Sigmoid colon (tissue), 3 donors: ENCODE data around the gene NR2F6.

Experiments used
- POLR2A ChIP-seq, 2 donors: fragments of 450-650 bp; IDR thresholded peaks; one replicate each; pipeline ENCODE4 v1.6.1; 2016; ENCODE audit warnings: antibody characterized with exemption in 2 of 2, mild to moderate bottlenecking in 2 of 2, moderate library complexity in 2 of 2
- TF ChIP-seq, protein P1 (sequence below), 4 experiments: fragments of 450-650 bp in 3 of 4; fragments of 200-600 bp in 1 of 4; IDR thresholded peaks; one replicate each; pipeline ENCODE4 v1.5.1; 2016 to 2019; ENCODE audit warnings: antibody characterized with exemption in 4 of 4, mild to moderate bottlenecking in 3 of 4, moderate library complexity in 2 of 4

DNA sequence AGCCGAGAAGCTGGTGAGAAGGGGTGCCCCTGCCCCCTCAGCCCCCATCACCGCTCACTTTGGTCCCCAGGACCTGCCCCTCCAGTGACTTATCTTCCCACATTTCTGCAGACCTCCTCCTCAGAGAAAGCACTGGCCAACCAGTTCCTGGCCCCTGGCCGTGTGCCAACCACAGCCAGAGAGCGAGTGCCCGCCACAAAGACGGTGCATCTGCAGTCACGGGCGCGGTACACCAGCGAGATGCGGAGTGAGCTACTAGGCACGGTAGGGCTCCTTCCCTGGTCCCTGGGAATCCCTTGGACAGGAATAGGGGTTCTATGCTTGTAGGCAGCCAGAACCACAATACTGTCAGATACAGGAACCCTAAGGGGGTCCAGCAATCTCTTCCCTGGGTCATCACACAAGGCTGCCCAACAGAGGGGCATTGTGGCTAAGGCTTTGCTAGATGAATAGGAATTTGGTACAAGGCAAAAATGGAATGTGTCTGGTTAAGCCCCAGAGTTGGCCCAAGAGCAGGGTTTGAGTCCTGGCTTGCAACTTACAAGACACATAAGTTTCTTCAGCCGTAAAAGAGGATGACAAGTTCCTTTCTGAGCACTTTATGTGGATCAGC is 29.6 kb downstream of the NR2F6 start:
- TF ChIP-seq POLR2A (IDR thresholded peaks at IDR 0.05): no peak
- TF ChIP-seq, protein P1, sequence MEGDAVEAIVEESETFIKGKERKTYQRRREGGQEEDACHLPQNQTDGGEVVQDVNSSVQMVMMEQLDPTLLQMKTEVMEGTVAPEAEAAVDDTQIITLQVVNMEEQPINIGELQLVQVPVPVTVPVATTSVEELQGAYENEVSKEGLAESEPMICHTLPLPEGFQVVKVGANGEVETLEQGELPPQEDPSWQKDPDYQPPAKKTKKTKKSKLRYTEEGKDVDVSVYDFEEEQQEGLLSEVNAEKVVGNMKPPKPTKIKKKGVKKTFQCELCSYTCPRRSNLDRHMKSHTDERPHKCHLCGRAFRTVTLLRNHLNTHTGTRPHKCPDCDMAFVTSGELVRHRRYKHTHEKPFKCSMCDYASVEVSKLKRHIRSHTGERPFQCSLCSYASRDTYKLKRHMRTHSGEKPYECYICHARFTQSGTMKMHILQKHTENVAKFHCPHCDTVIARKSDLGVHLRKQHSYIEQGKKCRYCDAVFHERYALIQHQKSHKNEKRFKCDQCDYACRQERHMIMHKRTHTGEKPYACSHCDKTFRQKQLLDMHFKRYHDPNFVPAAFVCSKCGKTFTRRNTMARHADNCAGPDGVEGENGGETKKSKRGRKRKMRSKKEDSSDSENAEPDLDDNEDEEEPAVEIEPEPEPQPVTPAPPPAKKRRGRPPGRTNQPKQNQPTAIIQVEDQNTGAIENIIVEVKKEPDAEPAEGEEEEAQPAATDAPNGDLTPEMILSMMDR (IDR thresholded peaks at IDR 0.05): no peak
